IMR-90 (cell line): ENCODE results near the gene FAM83C.

ENCODE experiments used
- BHLHE40 ChIP-seq: fragments of 150-350 bp; IDR thresholded peaks from 2 replicates; pipeline ENCODE4 v1.6.1; 2016; ENCODE audit warnings: mild to moderate bottlenecking, low read depth, low read length
- CEBPB ChIP-seq: IDR thresholded peaks from 2 replicates; pipeline ENCODE4 v1.6.1; 2012; ENCODE audit warnings: low read depth, low read length, improper control_type of control experiment
- FOS ChIP-seq: fragments of 150-350 bp; IDR thresholded peaks from 2 replicates; pipeline ENCODE4 v1.6.1; 2016; ENCODE audit warnings: low read depth, low read length
- MAFK ChIP-seq: IDR thresholded peaks from 2 replicates; pipeline ENCODE4 v1.6.1; 2012; ENCODE audit warnings: low read depth, low read length, improper control_type of control experiment
- MAZ ChIP-seq: IDR thresholded peaks from 2 replicates; pipeline ENCODE4 v1.6.1; 2012; ENCODE audit warnings: low read depth, mild to moderate bottlenecking, low read length, improper control_type of control experiment, moderate library complexity, borderline replicate concordance
- MXI1 ChIP-seq: IDR thresholded peaks from 2 replicates; pipeline ENCODE4 v1.6.1; 2012; ENCODE audit warnings: low read depth, mild to moderate bottlenecking, low read length, moderate library complexity, borderline replicate concordance
- POLR2A ChIP-seq: IDR thresholded peaks from 2 replicates; pipeline ENCODE4 v1.6.1; 2012; ENCODE audit warnings: mild to moderate bottlenecking, low read depth, low read length
- RAD21 ChIP-seq: IDR thresholded peaks from 2 replicates; pipeline ENCODE4 v1.6.1; 2012; ENCODE audit warnings: low read length, improper control_type of control experiment
- RCOR1 ChIP-seq: IDR thresholded peaks from 2 replicates; pipeline ENCODE4 v1.6.1; 2012; ENCODE audit warnings: mild to moderate bottlenecking, low read length, improper control_type of control experiment; ENCODE audit not compliant: insufficient replicate concordance
- RFX5 ChIP-seq: IDR thresholded peaks from 2 replicates; pipeline ENCODE4 v1.8.0; 2012; ENCODE audit warnings: low read depth, mild to moderate bottlenecking, low read length, moderate library complexity
- SMC3 ChIP-seq: fragments of 150-350 bp; IDR thresholded peaks from 2 replicates; pipeline ENCODE4 v1.6.1; 2016; ENCODE audit warnings: low read depth, mild to moderate bottlenecking, antibody characterized with exemption, low read length, moderate library complexity
- TF ChIP-seq, protein P1 (sequence below): conservative IDR thresholded peaks from 2 replicates; pipeline ENCODE4 v1.5.1; 2012; ENCODE audit warnings: mild to moderate bottlenecking, low read depth, low read length, improper control_type of control experiment
- TF ChIP-seq, protein P2 (sequence below): fragments of 150-350 bp; IDR thresholded peaks from 2 replicates; pipeline ENCODE4 v1.6.1; 2017; ENCODE audit warnings: mild to moderate bottlenecking, antibody characterized with exemption, low read length, low read depth
- TF ChIP-seq, protein P3 (sequence below): fragments of 150-350 bp; IDR thresholded peaks from 2 replicates; pipeline ENCODE4 v1.6.1; 2016; ENCODE audit warnings: low read depth, mild to moderate bottlenecking, low read length, moderate library complexity, borderline replicate concordance

DNA sequence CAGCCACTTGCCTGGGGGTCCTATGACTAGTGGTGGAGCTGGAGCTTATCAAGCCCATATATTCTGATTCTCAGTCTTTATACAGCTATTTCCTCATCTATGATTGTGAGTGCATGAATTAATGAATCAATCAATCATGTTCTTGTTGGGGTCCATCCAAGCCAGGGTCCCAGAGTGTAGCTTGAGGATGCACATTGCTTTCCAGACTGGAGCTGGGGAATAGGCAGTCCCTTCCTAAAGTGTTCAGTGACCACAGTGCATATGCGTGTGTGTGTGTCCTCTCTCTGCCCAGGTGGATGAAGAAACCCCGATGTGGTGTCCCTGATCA lies 40.6 kb downstream of the FAM83C start:
- TF ChIP-seq, protein P1, sequence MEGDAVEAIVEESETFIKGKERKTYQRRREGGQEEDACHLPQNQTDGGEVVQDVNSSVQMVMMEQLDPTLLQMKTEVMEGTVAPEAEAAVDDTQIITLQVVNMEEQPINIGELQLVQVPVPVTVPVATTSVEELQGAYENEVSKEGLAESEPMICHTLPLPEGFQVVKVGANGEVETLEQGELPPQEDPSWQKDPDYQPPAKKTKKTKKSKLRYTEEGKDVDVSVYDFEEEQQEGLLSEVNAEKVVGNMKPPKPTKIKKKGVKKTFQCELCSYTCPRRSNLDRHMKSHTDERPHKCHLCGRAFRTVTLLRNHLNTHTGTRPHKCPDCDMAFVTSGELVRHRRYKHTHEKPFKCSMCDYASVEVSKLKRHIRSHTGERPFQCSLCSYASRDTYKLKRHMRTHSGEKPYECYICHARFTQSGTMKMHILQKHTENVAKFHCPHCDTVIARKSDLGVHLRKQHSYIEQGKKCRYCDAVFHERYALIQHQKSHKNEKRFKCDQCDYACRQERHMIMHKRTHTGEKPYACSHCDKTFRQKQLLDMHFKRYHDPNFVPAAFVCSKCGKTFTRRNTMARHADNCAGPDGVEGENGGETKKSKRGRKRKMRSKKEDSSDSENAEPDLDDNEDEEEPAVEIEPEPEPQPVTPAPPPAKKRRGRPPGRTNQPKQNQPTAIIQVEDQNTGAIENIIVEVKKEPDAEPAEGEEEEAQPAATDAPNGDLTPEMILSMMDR: no peak
- TF ChIP-seq RCOR1: no peak
- no peak for TF ChIP-seq POLR2A
- TF ChIP-seq MXI1: no peak
- no peak for TF ChIP-seq SMC3
- no peak for TF ChIP-seq BHLHE40
- TF ChIP-seq, protein P2, sequence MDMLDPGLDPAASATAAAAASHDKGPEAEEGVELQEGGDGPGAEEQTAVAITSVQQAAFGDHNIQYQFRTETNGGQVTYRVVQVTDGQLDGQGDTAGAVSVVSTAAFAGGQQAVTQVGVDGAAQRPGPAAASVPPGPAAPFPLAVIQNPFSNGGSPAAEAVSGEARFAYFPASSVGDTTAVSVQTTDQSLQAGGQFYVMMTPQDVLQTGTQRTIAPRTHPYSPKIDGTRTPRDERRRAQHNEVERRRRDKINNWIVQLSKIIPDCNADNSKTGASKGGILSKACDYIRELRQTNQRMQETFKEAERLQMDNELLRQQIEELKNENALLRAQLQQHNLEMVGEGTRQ: no peak
- TF ChIP-seq MAZ: no peak
- no peak for TF ChIP-seq FOS
- TF ChIP-seq, protein P3, sequence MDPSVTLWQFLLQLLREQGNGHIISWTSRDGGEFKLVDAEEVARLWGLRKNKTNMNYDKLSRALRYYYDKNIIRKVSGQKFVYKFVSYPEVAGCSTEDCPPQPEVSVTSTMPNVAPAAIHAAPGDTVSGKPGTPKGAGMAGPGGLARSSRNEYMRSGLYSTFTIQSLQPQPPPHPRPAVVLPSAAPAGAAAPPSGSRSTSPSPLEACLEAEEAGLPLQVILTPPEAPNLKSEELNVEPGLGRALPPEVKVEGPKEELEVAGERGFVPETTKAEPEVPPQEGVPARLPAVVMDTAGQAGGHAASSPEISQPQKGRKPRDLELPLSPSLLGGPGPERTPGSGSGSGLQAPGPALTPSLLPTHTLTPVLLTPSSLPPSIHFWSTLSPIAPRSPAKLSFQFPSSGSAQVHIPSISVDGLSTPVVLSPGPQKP: no peak
- no peak for TF ChIP-seq RAD21
- no peak for TF ChIP-seq MAFK
- TF ChIP-seq RFX5: no peak
- TF ChIP-seq CEBPB: no peak
